HepG2 (cell line): ENCODE measurements around the gene LASP1. TPM values are rescaled to one million over a fixed set of nuclear protein-coding genes. Genes with fewer than 3 reads are reported as not detected.

Source experiments
- GTF2F1 ChIP-seq: fragments of 150-350 bp; IDR thresholded peaks from 2 replicates; pipeline ENCODE4 v1.6.1; 2014; ENCODE audit warnings: low read length
- GZF1 ChIP-seq: sonication (generic); formaldehyde crosslinking; IDR thresholded peaks from 2 replicates; pipeline ENCODE4 v1.5.1; 2020; ENCODE audit warnings: mild to moderate bottlenecking, missing genetic modification reagents
- HMG20B ChIP-seq: conservative IDR thresholded peaks from 2 replicates; pipeline ENCODE4 v1.6.1; 2016; ENCODE audit warnings: missing genetic modification reagents, missing compliant biosample characterization
- NR2C2 ChIP-seq: sonication (generic); formaldehyde crosslinking; IDR thresholded peaks from 2 replicates; pipeline ENCODE4 v1.4.0; 2020; ENCODE audit warnings: missing genetic modification reagents, mild to moderate bottlenecking, moderate library complexity, borderline replicate concordance
- PCBP2 ChIP-seq: fragments of 200-400 bp; formaldehyde crosslinking; optimal IDR thresholded peaks from 2 replicates; pipeline ENCODE3; 2018; ENCODE audit warnings: low read length, low read depth; ENCODE audit not compliant: poor library complexity, severe bottlenecking
- PHB2 ChIP-seq: fragments of 450-650 bp; IDR thresholded peaks from 2 replicates; pipeline ENCODE4 v1.6.1; 2018; ENCODE audit not compliant: partially characterized antibody
- RFX3 ChIP-seq: IDR thresholded peaks from 2 replicates; pipeline ENCODE4 v1.6.1; 2016; ENCODE audit warnings: missing biosample characterization, missing genetic modification reagents
- ZZZ3 ChIP-seq: sonication (generic); formaldehyde crosslinking; IDR thresholded peaks from 2 replicates; pipeline ENCODE4 v1.4.0; 2020; ENCODE audit warnings: missing genetic modification reagents, mild to moderate bottlenecking, borderline replicate concordance
- polyA plus RNA-seq, 8 experiments: library from polyadenylated mRNA; depleted of rRNA in 3 of 8; stranded (reverse) in 7 of 8; unstranded in 1 of 8; fragments of >200 nt; fragmentation: Illumina TruSeq in 4 of 8; extraction: Trizol in 4 of 8; gene quantifications; 2 replicates each; pipeline versions ENCODE4 v1.2.1 to v1.2.3, GENCODE V29; 2011 to 2016; ENCODE audit warnings: low read depth in 4 of 8, missing spikeins in 1 of 8, mixed read lengths in 1 of 8; ENCODE audit not compliant: insufficient read depth in 1 of 8
- total RNA-seq, 5 experiments: library from RNA; depleted of rRNA; stranded (reverse); fragments of >200 nt; fragmentation: Illumina TruSeq; extraction: Trizol; gene quantifications; 2 replicates each; pipeline ENCODE4 v1.2.3, GENCODE V29; 2016; ENCODE audit warnings: low read depth in 1 of 5
- TF ChIP-seq, protein P1 (sequence below): sonication (generic); formaldehyde crosslinking; IDR thresholded peaks from 2 replicates; pipeline ENCODE4 v1.5.0; 2020; ENCODE audit warnings: missing genetic modification reagents
- TF ChIP-seq, protein P2 (sequence below): sonication (generic); formaldehyde crosslinking; IDR thresholded peaks from 2 replicates; pipeline ENCODE4 v1.4.0; 2020; ENCODE audit warnings: missing genetic modification reagents, mild to moderate bottlenecking, borderline replicate concordance
- TF ChIP-seq, protein P3 (sequence below): sonication (generic); formaldehyde crosslinking; IDR thresholded peaks from 2 replicates; pipeline ENCODE4 v1.8.1; 2022; ENCODE audit warnings: mild to moderate bottlenecking, missing genetic modification reagents
- TF ChIP-seq, protein P4 (sequence below), 2 experiments: sonication (generic) in 1 of 2; formaldehyde crosslinking in 1 of 2; IDR thresholded peaks; 2 replicates each; pipeline versions ENCODE4 v1.4.0 to v1.6.1; 2016 to 2020; ENCODE audit warnings: borderline replicate concordance in 1 of 2, low read depth in 1 of 2, mild to moderate bottlenecking in 1 of 2, missing genetic modification reagents in 1 of 2
- TF ChIP-seq, protein P5 (sequence below): fragments of 450-650 bp; IDR thresholded peaks from 2 replicates; pipeline ENCODE4 v1.6.1; 2016
- TF ChIP-seq, protein P6 (sequence below): sonication (generic); formaldehyde crosslinking; IDR thresholded peaks from 2 replicates; pipeline ENCODE4 v1.8.0; 2022; ENCODE audit warnings: mild to moderate bottlenecking, missing genetic modification reagents

The LASP1 gene
- total and polyA plus RNA-seq, 2 of the 13 experiments (the other 11 are each of a cell fraction or from before 2014, with no cell fraction given) = 70.1 to 97.0 TPM

DNA sequence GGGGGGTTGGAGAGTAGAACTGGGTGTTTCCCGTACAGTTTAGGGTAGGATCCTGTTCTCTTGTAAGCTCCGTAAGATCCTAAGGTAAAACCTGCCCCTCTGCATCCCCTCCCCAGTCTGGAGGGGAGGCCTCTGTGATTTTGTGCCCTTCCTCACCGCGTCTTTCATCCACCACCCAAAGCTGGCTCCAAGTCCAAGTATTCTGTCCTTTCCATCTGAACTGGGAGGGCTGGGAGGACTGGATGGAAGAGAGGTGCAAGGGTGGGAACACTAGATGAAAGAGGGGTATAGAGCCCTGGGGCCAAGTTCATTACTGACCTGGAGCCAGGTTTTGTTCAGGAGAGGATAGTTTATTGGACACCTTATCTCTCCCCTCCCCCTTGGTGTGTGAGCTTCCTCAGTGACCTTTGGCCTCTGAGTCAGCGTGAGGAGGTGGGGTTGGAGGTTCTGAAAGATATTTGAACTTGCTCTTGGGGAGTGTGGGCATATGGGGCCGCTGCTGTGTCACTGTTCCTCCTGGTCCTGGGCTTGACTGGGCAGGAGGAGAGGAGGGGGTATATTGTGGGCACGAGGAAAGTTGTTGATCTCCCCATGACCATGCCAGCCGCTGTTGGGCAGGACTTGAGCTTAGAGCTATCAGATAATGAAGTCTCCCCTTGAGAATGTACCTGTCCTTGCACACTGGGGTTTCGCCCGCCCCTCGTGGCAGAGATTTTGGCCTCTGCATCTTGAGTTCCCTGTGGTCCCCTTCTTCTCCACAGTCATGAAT lies 1.6 kb downstream of the LASP1 start (continued):
- TF ChIP-seq, protein P1, sequence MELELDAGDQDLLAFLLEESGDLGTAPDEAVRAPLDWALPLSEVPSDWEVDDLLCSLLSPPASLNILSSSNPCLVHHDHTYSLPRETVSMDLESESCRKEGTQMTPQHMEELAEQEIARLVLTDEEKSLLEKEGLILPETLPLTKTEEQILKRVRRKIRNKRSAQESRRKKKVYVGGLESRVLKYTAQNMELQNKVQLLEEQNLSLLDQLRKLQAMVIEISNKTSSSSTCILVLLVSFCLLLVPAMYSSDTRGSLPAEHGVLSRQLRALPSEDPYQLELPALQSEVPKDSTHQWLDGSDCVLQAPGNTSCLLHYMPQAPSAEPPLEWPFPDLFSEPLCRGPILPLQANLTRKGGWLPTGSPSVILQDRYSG (CRISPR knock-in tag) = no peak
- TF ChIP-seq, protein P2, sequence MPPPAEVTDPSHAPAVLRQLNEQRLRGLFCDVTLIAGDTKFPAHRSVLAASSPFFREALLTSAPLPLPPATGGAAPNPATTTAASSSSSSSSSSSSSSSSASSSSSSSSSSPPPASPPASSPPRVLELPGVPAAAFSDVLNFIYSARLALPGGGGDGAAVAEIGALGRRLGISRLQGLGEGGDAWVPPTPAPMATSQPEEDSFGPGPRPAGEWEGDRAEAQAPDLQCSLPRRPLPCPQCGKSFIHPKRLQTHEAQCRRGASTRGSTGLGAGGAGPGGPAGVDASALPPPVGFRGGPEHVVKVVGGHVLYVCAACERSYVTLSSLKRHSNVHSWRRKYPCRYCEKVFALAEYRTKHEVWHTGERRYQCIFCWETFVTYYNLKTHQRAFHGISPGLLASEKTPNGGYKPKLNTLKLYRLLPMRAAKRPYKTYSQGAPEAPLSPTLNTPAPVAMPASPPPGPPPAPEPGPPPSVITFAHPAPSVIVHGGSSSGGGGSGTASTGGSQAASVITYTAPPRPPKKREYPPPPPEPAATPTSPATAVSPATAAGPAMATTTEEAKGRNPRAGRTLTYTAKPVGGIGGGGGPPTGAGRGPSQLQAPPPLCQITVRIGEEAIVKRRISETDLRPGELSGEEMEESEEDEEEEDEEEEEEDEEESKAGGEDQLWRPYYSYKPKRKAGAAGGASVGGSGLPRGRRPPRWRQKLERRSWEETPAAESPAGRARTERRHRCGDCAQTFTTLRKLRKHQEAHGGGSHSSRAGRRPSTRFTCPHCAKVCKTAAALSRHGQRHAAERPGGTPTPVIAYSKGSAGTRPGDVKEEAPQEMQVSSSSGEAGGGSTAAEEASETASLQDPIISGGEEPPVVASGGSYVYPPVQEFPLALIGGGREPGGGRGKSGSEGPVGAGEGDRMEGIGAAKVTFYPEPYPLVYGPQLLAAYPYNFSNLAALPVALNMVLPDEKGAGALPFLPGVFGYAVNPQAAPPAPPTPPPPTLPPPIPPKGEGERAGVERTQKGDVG (CRISPR knock-in tag) = no peak
- peak; percentile 90 for TF ChIP-seq HMG20B (CRISPR knock-in tag)
- TF ChIP-seq GTF2F1 = 0 out of 2 replicates have a peak, but pooled peaks have one; percentile 44
- no peak for TF ChIP-seq RFX3 (CRISPR knock-in tag)
- no peak for TF ChIP-seq PHB2
- TF ChIP-seq, protein P3, sequence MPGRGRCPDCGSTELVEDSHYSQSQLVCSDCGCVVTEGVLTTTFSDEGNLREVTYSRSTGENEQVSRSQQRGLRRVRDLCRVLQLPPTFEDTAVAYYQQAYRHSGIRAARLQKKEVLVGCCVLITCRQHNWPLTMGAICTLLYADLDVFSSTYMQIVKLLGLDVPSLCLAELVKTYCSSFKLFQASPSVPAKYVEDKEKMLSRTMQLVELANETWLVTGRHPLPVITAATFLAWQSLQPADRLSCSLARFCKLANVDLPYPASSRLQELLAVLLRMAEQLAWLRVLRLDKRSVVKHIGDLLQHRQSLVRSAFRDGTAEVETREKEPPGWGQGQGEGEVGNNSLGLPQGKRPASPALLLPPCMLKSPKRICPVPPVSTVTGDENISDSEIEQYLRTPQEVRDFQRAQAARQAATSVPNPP = no peak
- peak; percentile 97 for TF ChIP-seq NR2C2 (CRISPR knock-in tag)
- TF ChIP-seq, protein P4, sequence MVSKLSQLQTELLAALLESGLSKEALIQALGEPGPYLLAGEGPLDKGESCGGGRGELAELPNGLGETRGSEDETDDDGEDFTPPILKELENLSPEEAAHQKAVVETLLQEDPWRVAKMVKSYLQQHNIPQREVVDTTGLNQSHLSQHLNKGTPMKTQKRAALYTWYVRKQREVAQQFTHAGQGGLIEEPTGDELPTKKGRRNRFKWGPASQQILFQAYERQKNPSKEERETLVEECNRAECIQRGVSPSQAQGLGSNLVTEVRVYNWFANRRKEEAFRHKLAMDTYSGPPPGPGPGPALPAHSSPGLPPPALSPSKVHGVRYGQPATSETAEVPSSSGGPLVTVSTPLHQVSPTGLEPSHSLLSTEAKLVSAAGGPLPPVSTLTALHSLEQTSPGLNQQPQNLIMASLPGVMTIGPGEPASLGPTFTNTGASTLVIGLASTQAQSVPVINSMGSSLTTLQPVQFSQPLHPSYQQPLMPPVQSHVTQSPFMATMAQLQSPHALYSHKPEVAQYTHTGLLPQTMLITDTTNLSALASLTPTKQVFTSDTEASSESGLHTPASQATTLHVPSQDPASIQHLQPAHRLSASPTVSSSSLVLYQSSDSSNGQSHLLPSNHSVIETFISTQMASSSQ (IDR thresholded peaks at IDR 0.05; ENCODE audit: low read depth) = no peak
- TF ChIP-seq, protein P4 (CRISPR knock-in tag; IDR thresholded peaks at IDR 0.05; ENCODE audit: borderline replicate concordance) = peak; percentile 68; the same call in 1 of the 2 replicates
- peak; percentile 56; the same call in 1 of the 2 replicates for TF ChIP-seq ZZZ3 (CRISPR knock-in tag)
- TF ChIP-seq, protein P5, sequence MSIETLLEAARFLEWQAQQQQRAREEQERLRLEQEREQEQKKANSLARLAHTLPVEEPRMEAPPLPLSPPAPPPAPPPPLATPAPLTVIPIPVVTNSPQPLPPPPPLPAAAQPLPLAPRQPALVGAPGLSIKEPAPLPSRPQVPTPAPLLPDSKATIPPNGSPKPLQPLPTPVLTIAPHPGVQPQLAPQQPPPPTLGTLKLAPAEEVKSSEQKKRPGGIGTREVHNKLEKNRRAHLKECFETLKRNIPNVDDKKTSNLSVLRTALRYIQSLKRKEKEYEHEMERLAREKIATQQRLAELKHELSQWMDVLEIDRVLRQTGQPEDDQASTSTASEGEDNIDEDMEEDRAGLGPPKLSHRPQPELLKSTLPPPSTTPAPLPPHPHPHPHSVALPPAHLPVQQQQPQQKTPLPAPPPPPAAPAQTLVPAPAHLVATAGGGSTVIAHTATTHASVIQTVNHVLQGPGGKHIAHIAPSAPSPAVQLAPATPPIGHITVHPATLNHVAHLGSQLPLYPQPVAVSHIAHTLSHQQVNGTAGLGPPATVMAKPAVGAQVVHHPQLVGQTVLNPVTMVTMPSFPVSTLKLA = 0 out of 2 replicates have a peak, but pooled peaks have one; percentile 21
- peak; percentile 17 for TF ChIP-seq PCBP2
- TF ChIP-seq, protein P6, sequence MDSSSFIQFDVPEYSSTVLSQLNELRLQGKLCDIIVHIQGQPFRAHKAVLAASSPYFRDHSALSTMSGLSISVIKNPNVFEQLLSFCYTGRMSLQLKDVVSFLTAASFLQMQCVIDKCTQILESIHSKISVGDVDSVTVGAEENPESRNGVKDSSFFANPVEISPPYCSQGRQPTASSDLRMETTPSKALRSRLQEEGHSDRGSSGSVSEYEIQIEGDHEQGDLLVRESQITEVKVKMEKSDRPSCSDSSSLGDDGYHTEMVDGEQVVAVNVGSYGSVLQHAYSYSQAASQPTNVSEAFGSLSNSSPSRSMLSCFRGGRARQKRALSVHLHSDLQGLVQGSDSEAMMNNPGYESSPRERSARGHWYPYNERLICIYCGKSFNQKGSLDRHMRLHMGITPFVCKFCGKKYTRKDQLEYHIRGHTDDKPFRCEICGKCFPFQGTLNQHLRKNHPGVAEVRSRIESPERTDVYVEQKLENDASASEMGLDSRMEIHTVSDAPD (CRISPR knock-in tag) = 0 out of 2 replicates have a peak, but pooled peaks have one; percentile 22
- TF ChIP-seq GZF1 (CRISPR knock-in tag) = no peak
